Kidney (tissue), 14 donors: ENCODE results near the gene BRIP1. TPM values are rescaled to one million over a fixed set of nuclear protein-coding genes. Genes with fewer than 3 reads are reported as not detected.

ENCODE experiments used
- DNase-seq, 5 donors: peaks; one replicate each; pipeline ENCODE4 v3.0.0-alpha.2; 2013 to 2020
- FAIRE-seq: peaks from 2 replicates; lab custom pipeline; 2012; peaks lifted over from hg19 to GRCh38; lab: Jason Lieb, UNC
- H3K27ac ChIP-seq, 2 donors: one replicate each; pipeline ENCODE4 v1.7.0; 2013; ENCODE audit warnings: low read depth in 2 of 2, low read length in 2 of 2, inconsistent platforms in 1 of 2
- H3K27me3 ChIP-seq: one replicate; pipeline ENCODE4 v1.7.1; 2013; ENCODE audit warnings: low read length, inconsistent platforms; ENCODE audit not compliant: control insufficient read depth, insufficient read depth
- H3K36me3 ChIP-seq, 3 donors: one replicate each; pipeline versions ENCODE4 v1.7.0 to v1.7.1; 2013; ENCODE audit warnings: low read length in 3 of 3, control low read depth in 1 of 3, inconsistent platforms in 1 of 3; ENCODE audit not compliant: insufficient read depth in 3 of 3, control insufficient read depth in 2 of 3
- H3K4me1 ChIP-seq, 3 donors: one replicate each; pipeline versions ENCODE4 v1.7.0 to v1.7.1; 2013; ENCODE audit warnings: low read length in 3 of 3, inconsistent platforms in 1 of 3, low read depth in 1 of 3; ENCODE audit not compliant: control insufficient read depth in 2 of 3, insufficient read depth in 2 of 3
- H3K4me3 ChIP-seq, 3 donors: one replicate each; pipeline versions ENCODE4 v1.7.0 to v1.8.1; 2013; ENCODE audit warnings: low read length in 3 of 3, control low read depth in 1 of 3, inconsistent platforms in 1 of 3
- H3K9ac ChIP-seq, 3 donors: one replicate each; pipeline versions ENCODE4 v1.7.0 to v1.7.1; 2013; ENCODE audit warnings: low read length in 3 of 3, control low read depth in 1 of 3, inconsistent platforms in 1 of 3
- H3K9me3 ChIP-seq, 3 donors: one replicate each; pipeline versions ENCODE4 v1.7.0 to v1.7.1; 2013; ENCODE audit warnings: low read length in 3 of 3, control low read depth in 1 of 3, inconsistent platforms in 1 of 3; ENCODE audit not compliant: control insufficient read depth in 2 of 3, insufficient read depth in 1 of 3
- intact Hi-C: fragments of 100-400 bp; cut with DNase I; formaldehyde crosslinking; loops from one replicate; pipeline ENCODE4 v1.11.1; 2022
- polyA plus RNA-seq: library from polyadenylated mRNA; stranded (reverse); fragments of 350-450 nt; fragmentation: Illumina TruSeq; extraction: RNeasy Lipid Tissue Mini Kit (QIAGEN cat#74804); gene quantifications from one replicate; pipeline ENCODE4 v1.2.3, GENCODE V29; 2014; ENCODE audit warnings: low read depth, low replicate concordance; ENCODE audit not compliant: insufficient read depth
- total RNA-seq: library from RNA; stranded (reverse); fragmentation: NEBNext Ultra II Directional; extraction: Animal tissue kit (Norgen Biotek cat#: 25700); gene quantifications from one replicate; pipeline ENCODE4 v1.2.1, GENCODE V29; 2021
- TF ChIP-seq, protein P1 (sequence below): IDR thresholded peaks from 3 replicates; pipeline ENCODE4 v1.5.1; 2012; ENCODE audit warnings: mild to moderate bottlenecking, moderate library complexity, borderline replicate concordance; ENCODE audit not compliant: insufficient read depth; ENCODE audit errors: extremely low read depth
- donor health status: control.
- donor health status: control.
- donor health status: control.
- donor health status: control.
- donor health status: control.
- donor health status: DM: yes; HTN: yes; CAD: no.
- donor health status: Normal renal cell carcinoma (clear cell type).

Gene BRIP1
- total and polyA plus RNA-seq, 2 donors from 2014 or later = 0.54 TPM; not detected in 1

DNA sequence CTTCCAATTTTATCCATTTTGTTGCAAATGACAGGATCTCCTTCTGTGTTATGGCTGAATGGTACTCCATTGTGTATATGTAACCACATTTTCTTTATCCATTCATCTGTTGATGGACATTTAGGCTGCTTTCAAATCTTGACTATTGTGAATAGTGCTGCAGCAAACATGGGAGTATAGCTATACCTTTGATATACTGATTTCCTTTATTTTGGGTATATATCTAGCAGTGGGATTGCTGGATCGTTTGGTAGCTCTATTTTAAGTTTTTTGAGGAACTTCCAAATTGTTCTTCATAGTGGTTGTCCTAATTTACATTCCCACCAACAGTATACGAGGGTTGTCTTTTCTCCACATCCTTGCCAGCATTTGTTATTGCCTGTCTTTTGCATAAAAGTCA lies 67.8 kb downstream of the BRIP1 start:
- DNase-seq (no peak), FAIRE-seq (no peak)
- Histone ChIP-seq H3K27ac (no peak overlapping the region), H3K9me3 (no peaks in the 10 kb centered on the region), H3K4me3 (no peak overlapping the region), H3K9ac (no peak overlapping the region), H3K36me3 (no peaks in the 10 kb centered on the region), H3K27me3 (no peaks in the 10 kb centered on the region), H3K4me1 (no peaks in the 10 kb centered on the region)
- TF ChIP-seq, protein P1, sequence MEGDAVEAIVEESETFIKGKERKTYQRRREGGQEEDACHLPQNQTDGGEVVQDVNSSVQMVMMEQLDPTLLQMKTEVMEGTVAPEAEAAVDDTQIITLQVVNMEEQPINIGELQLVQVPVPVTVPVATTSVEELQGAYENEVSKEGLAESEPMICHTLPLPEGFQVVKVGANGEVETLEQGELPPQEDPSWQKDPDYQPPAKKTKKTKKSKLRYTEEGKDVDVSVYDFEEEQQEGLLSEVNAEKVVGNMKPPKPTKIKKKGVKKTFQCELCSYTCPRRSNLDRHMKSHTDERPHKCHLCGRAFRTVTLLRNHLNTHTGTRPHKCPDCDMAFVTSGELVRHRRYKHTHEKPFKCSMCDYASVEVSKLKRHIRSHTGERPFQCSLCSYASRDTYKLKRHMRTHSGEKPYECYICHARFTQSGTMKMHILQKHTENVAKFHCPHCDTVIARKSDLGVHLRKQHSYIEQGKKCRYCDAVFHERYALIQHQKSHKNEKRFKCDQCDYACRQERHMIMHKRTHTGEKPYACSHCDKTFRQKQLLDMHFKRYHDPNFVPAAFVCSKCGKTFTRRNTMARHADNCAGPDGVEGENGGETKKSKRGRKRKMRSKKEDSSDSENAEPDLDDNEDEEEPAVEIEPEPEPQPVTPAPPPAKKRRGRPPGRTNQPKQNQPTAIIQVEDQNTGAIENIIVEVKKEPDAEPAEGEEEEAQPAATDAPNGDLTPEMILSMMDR = no peak
- intact Hi-C loops = no loop called here

DNA sequence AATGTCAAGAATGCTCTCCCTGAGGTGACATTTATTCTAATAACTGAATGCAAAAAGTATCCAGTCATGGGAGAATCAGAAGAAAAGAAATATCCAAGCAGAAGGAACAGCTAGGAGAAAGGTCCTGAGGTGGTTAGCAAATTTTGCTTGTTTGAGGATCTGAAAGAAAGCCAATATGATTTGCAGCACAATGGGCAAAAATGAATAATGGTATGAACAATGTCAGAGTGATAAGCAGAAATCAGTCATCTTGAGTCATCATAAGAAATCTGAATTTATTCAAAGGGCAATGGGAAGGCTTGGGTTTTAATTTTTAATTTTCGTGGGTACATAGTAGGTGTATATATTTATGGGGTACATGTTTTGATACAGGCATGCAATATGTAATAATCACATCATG lies 68.5 kb downstream of the BRIP1 start:
- DNase-seq = no peak
- intact Hi-C loops = no loop called here
- no peak for FAIRE-seq
- no peaks in the 10 kb centered on the region for H3K27me3 ChIP-seq
- no peak overlapping the region for H3K9ac ChIP-seq
- no peaks in the 10 kb centered on the region for H3K9me3 ChIP-seq
- H3K27ac ChIP-seq = no peak overlapping the region
- no peak overlapping the region for H3K4me3 ChIP-seq
- no peaks in the 10 kb centered on the region for H3K36me3 ChIP-seq
- no peaks in the 10 kb centered on the region for H3K4me1 ChIP-seq
- TF ChIP-seq, protein P1 = no peak

DNA sequence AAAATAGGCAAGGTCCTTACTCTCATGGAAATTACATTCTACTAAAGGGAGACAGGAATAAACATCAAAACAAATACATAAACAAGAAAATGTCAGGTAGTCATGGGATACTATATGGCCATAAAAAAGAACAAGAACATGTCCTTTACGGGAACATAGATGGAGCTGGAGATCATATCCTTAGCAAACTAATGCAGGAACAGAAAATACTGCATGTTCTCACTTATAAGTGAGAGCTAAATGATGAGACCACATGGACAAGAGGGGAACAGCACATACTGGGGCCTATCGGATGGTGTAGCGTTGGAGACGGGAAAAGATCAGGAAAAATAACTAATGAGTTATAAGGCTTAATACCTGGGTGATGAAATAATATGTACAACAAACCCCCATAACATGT lies 69.1 kb downstream of the BRIP1 start:
- intact Hi-C loops = no loop called here
- Histone ChIP-seq H3K4me3 (no peak overlapping the region), H3K27me3 (no peaks in the 10 kb centered on the region), H3K4me1 (no peaks in the 10 kb centered on the region), H3K27ac (no peak overlapping the region), H3K9me3 (no peaks in the 10 kb centered on the region), H3K9ac (no peak overlapping the region), H3K36me3 (no peaks in the 10 kb centered on the region)
- TF ChIP-seq, protein P1 = no peak
- FAIRE-seq = no peak
- DNase-seq = no peak

DNA sequence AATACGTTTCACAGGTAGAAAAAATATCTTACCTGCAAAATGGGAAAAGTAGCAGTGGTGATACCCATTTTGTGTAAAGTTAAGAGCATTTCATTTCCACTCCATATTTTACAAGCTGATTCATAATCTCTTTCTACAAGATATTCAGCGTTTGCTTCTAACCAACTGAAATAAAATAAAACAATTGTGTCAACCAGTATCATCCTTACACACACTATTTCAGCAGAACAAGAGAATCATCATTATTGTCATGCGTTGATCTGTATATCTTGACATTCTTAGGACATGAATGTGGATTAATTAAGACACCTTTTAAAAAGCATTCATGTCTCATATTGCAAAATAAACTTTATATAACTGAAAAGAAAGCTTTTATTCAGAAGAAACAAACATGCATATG lies 69.8 kb downstream of the BRIP1 start:
- H3K27ac ChIP-seq = no peak overlapping the region
- TF ChIP-seq, protein P1 = no peak
- FAIRE-seq (no peak), DNase-seq (no peak)
- H3K4me3 ChIP-seq = no peak overlapping the region
- H3K36me3 ChIP-seq = no peaks in the 10 kb centered on the region
- H3K27me3 ChIP-seq = no peaks in the 10 kb centered on the region
- H3K4me1 ChIP-seq = no peaks in the 10 kb centered on the region
- H3K9ac ChIP-seq = no peak overlapping the region
- H3K9me3 ChIP-seq = no peaks in the 10 kb centered on the region
- intact Hi-C loops = no loop called here
